ENCODE measurements around the gene GMDS. TPM values are rescaled to one million over a fixed set of nuclear protein-coding genes. Genes with fewer than 3 reads are reported as not detected.

Gene GMDS
- total and polyA plus RNA-seq, 2 of the 13 experiments (the other 11 are each of a cell fraction or from before 2014, with no cell fraction given): 64.4 to 112 TPM

DNA sequence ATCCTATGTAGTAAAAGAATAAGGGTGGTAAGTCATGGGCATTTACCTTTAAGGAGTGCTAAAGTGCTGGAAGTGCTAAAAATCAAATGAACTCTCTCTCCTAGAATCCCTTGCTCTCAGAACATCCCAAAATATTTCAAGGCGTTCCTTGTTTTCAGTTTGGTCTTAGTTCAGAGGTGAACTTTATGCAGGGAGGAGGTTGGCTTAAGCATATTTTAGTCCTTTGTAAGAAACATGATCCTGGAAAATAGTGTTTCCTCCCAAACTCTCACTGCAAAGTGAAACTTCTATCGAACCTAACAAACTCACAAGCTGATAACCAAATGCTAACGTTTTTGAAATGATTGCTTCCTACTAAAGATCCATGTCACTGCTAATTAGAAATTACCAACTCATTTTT, 404.3 kb downstream of the GMDS start:
- Histone ChIP-seq H3K9me3 (ENCODE audit: low read length) (no peaks in the 10 kb centered on the region), H3K9ac (ENCODE audit: insufficient read depth, low read depth, low read length) (no peak overlapping the region), H3K27ac (ENCODE audit: extremely low read length, insufficient read depth, low read length) (no peak overlapping the region), H4K20me1 (ENCODE audit: insufficient read depth, low read length) (peaks cover 4% of the 10 kb centered on the region; the same call in 1 of the 2 replicates), H3K4me2 (ENCODE audit: low read depth, low read length) (no peak overlapping the region), H3K79me2 (ENCODE audit: insufficient read depth, low read length) (no peaks in the 10 kb centered on the region), H2AFZ (ENCODE audit: low read length) (no peak overlapping the region), H3K27me3 (ENCODE audit: control insufficient read depth in 1 of 2, insufficient read depth in 2 of 2, low read length in 2 of 2) (no peaks in the 10 kb centered on the region), H3K36me3 (replicated peaks in 1 of 2; ENCODE audit: control insufficient read depth in 1 of 2, insufficient read depth in 2 of 2, low read length in 2 of 2) (peaks cover 2 to 22% of the 10 kb centered on the region in 2 experiments; a peak in 4 of 5 replicates), H3K4me1 (ENCODE audit: insufficient read depth, low read length) (no peaks in the 10 kb centered on the region), H3K4me3 (replicated peaks in 1 of 3; ENCODE audit: insufficient read depth in 1 of 3, low read depth in 2 of 3, low read length in 3 of 3) (no peak overlapping the region)
- FAIRE-seq (no peak), ATAC-seq (no peak), DNase-seq (ENCODE audit: low spot score) (no peak)
- ChIA-PET CTCF (ENCODE audit: low intra/inter-chr PET ratio, low total read pairs) (no interaction called here), POLR2A (no interaction called here)
- intact Hi-C loops (cut with micrococcal nuclease; ENCODE audit: unreplicated experiment) (no loop called here), in situ Hi-C loops (cut with HindIII; ENCODE audit: extremely low pct_ligation_motif_present, low pct_unique_long_range_greater_than_20kb) (no loop called here)
- no TSS peak for BruUV-seq (replicated peaks)
- WGBS (ENCODE audit: low lambda C conversion rate): 76% methylated on average over 3 of the region's 3 CpGs
- no peak for TF ChIP-seq ZNF572 (CRISPR knock-in tag; IDR thresholded peaks at IDR 0.05)
- no peak for TF ChIP-seq ZNF256 (CRISPR knock-in tag; conservative IDR thresholded peaks at IDR 0.05)
- no peak for TF ChIP-seq NRL (CRISPR knock-in tag; IDR thresholded peaks at IDR 0.05; ENCODE audit: borderline replicate concordance)
- TF ChIP-seq HNF4G (IDR thresholded peaks at IDR 0.05; ENCODE audit: borderline replicate concordance, low read depth, low read length): no peak
- TF ChIP-seq HNF4G (CRISPR knock-in tag; IDR thresholded peaks at IDR 0.05; ENCODE audit: borderline replicate concordance, low read depth): no peak
- no peak for TF ChIP-seq ZNF3 (CRISPR knock-in tag; IDR thresholded peaks at IDR 0.05)
- TF ChIP-seq, protein P1, sequence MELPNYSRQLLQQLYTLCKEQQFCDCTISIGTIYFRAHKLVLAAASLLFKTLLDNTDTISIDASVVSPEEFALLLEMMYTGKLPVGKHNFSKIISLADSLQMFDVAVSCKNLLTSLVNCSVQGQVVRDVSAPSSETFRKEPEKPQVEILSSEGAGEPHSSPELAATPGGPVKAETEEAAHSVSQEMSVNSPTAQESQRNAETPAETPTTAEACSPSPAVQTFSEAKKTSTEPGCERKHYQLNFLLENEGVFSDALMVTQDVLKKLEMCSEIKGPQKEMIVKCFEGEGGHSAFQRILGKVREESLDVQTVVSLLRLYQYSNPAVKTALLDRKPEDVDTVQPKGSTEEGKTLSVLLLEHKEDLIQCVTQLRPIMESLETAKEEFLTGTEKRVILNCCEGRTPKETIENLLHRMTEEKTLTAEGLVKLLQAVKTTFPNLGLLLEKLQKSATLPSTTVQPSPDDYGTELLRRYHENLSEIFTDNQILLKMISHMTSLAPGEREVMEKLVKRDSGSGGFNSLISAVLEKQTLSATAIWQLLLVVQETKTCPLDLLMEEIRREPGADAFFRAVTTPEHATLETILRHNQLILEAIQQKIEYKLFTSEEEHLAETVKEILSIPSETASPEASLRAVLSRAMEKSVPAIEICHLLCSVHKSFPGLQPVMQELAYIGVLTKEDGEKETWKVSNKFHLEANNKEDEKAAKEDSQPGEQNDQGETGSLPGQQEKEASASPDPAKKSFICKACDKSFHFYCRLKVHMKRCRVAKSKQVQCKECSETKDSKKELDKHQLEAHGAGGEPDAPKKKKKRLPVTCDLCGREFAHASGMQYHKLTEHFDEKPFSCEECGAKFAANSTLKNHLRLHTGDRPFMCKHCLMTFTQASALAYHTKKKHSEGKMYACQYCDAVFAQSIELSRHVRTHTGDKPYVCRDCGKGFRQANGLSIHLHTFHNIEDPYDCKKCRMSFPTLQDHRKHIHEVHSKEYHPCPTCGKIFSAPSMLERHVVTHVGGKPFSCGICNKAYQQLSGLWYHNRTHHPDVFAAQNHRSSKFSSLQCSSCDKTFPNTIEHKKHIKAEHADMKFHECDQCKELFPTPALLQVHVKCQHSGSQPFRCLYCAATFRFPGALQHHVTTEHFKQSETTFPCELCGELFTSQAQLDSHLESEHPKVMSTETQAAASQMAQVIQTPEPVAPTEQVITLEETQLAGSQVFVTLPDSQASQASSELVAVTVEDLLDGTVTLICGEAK (IDR thresholded peaks at IDR 0.05): no peak
- TF ChIP-seq, protein P1 (CRISPR knock-in tag; IDR thresholded peaks at IDR 0.05): no peak
- no peak for TF ChIP-seq ZNF775 (CRISPR knock-in tag; IDR thresholded peaks at IDR 0.05; ENCODE audit: borderline replicate concordance)
- no peak for TF ChIP-seq NFKBIZ (CRISPR knock-in tag; IDR thresholded peaks at IDR 0.05)
- no peak for TF ChIP-seq ZNF709 (CRISPR knock-in tag; IDR thresholded peaks at IDR 0.05)
- TF ChIP-seq, protein P2, sequence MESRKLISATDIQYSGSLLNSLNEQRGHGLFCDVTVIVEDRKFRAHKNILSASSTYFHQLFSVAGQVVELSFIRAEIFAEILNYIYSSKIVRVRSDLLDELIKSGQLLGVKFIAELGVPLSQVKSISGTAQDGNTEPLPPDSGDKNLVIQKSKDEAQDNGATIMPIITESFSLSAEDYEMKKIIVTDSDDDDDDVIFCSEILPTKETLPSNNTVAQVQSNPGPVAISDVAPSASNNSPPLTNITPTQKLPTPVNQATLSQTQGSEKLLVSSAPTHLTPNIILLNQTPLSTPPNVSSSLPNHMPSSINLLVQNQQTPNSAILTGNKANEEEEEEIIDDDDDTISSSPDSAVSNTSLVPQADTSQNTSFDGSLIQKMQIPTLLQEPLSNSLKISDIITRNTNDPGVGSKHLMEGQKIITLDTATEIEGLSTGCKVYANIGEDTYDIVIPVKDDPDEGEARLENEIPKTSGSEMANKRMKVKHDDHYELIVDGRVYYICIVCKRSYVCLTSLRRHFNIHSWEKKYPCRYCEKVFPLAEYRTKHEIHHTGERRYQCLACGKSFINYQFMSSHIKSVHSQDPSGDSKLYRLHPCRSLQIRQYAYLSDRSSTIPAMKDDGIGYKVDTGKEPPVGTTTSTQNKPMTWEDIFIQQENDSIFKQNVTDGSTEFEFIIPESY (CRISPR knock-in tag; IDR thresholded peaks at IDR 0.05): no peak
- TF ChIP-seq, protein P3, sequence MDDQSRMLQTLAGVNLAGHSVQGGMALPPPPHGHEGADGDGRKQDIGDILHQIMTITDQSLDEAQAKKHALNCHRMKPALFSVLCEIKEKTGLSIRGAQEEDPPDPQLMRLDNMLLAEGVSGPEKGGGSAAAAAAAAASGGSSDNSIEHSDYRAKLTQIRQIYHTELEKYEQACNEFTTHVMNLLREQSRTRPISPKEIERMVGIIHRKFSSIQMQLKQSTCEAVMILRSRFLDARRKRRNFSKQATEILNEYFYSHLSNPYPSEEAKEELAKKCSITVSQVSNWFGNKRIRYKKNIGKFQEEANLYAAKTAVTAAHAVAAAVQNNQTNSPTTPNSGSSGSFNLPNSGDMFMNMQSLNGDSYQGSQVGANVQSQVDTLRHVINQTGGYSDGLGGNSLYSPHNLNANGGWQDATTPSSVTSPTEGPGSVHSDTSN (CRISPR knock-in tag; IDR thresholded peaks at IDR 0.05; ENCODE audit: borderline replicate concordance): no peak
- no peak for TF ChIP-seq GFI1 (CRISPR knock-in tag; IDR thresholded peaks at IDR 0.05; ENCODE audit: borderline replicate concordance)
